Tibial nerve (tissue), 4 donors: ENCODE results near the gene LIN9.

Experiments used
- CTCF ChIP-seq, 5 experiments: fragments of 200-600 bp in 3 of 5; fragments of 450-650 bp in 2 of 5; sonication (generic) in 3 of 5; IDR thresholded peaks; one replicate each; pipeline ENCODE4 v1.5.1; 2016 to 2019; ENCODE audit warnings: antibody characterized with exemption in 5 of 5, mild to moderate bottlenecking in 3 of 5, moderate library complexity in 2 of 5
- EP300 ChIP-seq, 2 donors: sonication (generic); formaldehyde crosslinking; IDR thresholded peaks; one replicate each; pipeline ENCODE4 v1.6.1; 2017; ENCODE audit warnings: antibody characterized with exemption in 2 of 2, mild to moderate bottlenecking in 1 of 2
- POLR2A ChIP-seq, 2 donors: fragments of 450-650 bp; IDR thresholded peaks; one replicate each; pipeline ENCODE4 v1.6.1; 2017; ENCODE audit warnings: antibody characterized with exemption in 2 of 2, mild to moderate bottlenecking in 2 of 2, moderate library complexity in 2 of 2

GRCh38 chr1:226202246-226202645 is 106.7 kb downstream of the LIN9 start:
- TF ChIP-seq POLR2A (IDR thresholded peaks at IDR 0.05) (no peak), CTCF (IDR thresholded peaks at IDR 0.05) (no peak), EP300 (IDR thresholded peaks at IDR 0.05) (no peak)
